Glutamatergic neuron (in vitro differentiated cells): ENCODE results near the gene FIGNL2. TPM values are rescaled to one million over a fixed set of nuclear protein-coding genes. Genes with fewer than 3 reads are reported as not detected.

Source experiments
- DNase-seq: peaks from one replicate; pipeline ENCODE4 v3.0.0; 2022
- H3K27ac Mint-ChIP-seq: one replicate; pipeline ENCODE4 v1.8.0; 2020; ENCODE audit warnings: mild to moderate bottlenecking, mixed read lengths, inconsistent platforms; ENCODE audit not compliant: unreplicated experiment
- H3K27me3 Mint-ChIP-seq: one replicate; pipeline ENCODE4 v1.8.0; 2020; ENCODE audit warnings: mild to moderate bottlenecking, moderate library complexity, mixed read lengths, inconsistent platforms; ENCODE audit not compliant: unreplicated experiment
- H3K36me3 Mint-ChIP-seq: one replicate; pipeline ENCODE4 v1.8.0; 2020; ENCODE audit warnings: mild to moderate bottlenecking, mixed read lengths, inconsistent platforms; ENCODE audit not compliant: unreplicated experiment
- H3K4me1 Mint-ChIP-seq: one replicate; pipeline ENCODE4 v1.8.0; 2020; ENCODE audit warnings: mild to moderate bottlenecking, low read depth, mixed read lengths, inconsistent platforms; ENCODE audit not compliant: unreplicated experiment
- H3K4me3 Mint-ChIP-seq: one replicate; pipeline ENCODE4 v1.8.0; 2020; ENCODE audit warnings: mild to moderate bottlenecking, mixed read lengths, inconsistent platforms; ENCODE audit not compliant: unreplicated experiment
- H3K9me3 Mint-ChIP-seq: one replicate; pipeline ENCODE4 v1.8.0; 2020; ENCODE audit warnings: mild to moderate bottlenecking, moderate library complexity, mixed read lengths, inconsistent platforms; ENCODE audit not compliant: unreplicated experiment
- total RNA-seq: library from RNA; stranded (reverse); fragmentation: NEBNext Ultra II Directional; extraction: Animal tissue kit (Norgen Biotek cat#: 25700); gene quantifications from one replicate; pipeline ENCODE4 v1.2.1, GENCODE V29; 2021; ENCODE audit not compliant: unreplicated experiment
- TF ChIP-seq, protein P1 (sequence below): fragments of 200-600 bp; sonication (generic); IDR thresholded peaks from one replicate; pipeline ENCODE4 v1.5.0; 2021; ENCODE audit not compliant: partially characterized antibody, unreplicated experiment

Gene FIGNL2
- total RNA-seq, 1 donor from 2014 or later, result 107 TPM

DNA sequence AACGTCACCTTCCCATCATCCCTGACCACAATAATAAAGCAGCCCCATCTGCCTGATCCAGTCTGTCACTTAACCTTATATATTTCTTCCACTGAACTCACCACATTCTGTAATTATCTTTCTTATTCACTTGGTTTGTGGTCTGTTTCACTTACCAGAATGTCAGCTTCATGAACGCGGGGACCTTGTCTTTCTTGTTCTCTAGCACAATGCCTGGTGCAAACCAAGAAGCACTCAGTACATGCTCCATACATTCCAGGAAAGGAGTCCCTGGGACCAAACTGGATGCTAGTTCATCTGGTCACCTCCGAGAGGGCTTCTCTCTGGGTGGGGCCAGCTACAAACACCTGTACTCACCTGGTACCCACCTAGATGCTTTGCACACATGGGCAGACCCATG is 22.0 kb upstream of the FIGNL2 start:
- H3K27me3 Mint-ChIP-seq, result peaks cover 24% of the 10 kb centered on the region
- H3K27ac Mint-ChIP-seq, result peak overlapping the region; percentile 82
- peaks cover 15% of the 10 kb centered on the region for H3K9me3 Mint-ChIP-seq
- no peak for DNase-seq
- TF ChIP-seq, protein P1, sequence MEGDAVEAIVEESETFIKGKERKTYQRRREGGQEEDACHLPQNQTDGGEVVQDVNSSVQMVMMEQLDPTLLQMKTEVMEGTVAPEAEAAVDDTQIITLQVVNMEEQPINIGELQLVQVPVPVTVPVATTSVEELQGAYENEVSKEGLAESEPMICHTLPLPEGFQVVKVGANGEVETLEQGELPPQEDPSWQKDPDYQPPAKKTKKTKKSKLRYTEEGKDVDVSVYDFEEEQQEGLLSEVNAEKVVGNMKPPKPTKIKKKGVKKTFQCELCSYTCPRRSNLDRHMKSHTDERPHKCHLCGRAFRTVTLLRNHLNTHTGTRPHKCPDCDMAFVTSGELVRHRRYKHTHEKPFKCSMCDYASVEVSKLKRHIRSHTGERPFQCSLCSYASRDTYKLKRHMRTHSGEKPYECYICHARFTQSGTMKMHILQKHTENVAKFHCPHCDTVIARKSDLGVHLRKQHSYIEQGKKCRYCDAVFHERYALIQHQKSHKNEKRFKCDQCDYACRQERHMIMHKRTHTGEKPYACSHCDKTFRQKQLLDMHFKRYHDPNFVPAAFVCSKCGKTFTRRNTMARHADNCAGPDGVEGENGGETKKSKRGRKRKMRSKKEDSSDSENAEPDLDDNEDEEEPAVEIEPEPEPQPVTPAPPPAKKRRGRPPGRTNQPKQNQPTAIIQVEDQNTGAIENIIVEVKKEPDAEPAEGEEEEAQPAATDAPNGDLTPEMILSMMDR, result no peak
- H3K36me3 Mint-ChIP-seq, result no peaks in the 10 kb centered on the region
- H3K4me3 Mint-ChIP-seq, result peak overlapping the region; percentile 63
- peaks cover 62% of the 10 kb centered on the region for H3K4me1 Mint-ChIP-seq

DNA sequence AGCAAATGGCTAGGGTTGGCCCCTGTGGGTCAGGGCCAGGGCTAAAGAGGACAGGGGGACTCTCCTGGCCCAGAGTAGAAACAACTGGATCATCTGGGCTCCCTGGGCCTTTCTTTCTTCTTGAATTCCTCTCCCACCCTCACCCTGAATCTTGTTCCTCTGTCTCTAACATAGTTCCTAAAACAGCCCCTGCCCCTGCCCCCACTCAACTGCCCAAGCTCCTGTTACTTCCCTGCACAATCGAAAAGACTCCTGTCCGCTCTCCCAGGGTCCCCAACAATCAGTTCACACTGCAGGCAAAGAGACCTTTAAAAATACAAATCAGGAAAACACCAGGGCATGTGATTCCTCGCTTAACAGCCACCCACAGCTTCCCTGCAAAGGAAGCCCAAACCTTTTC is 21.4 kb upstream of the FIGNL2 start:
- Mint-ChIP-seq H3K27ac (peak overlapping the region; percentile 82), H3K4me3 (peak overlapping the region; percentile 63), H3K36me3 (no peaks in the 10 kb centered on the region), H3K9me3 (peaks cover 14% of the 10 kb centered on the region), H3K4me1 (peaks cover 64% of the 10 kb centered on the region), H3K27me3 (peaks cover 24% of the 10 kb centered on the region)
- DNase-seq, result no peak
- TF ChIP-seq, protein P1, result no peak

DNA sequence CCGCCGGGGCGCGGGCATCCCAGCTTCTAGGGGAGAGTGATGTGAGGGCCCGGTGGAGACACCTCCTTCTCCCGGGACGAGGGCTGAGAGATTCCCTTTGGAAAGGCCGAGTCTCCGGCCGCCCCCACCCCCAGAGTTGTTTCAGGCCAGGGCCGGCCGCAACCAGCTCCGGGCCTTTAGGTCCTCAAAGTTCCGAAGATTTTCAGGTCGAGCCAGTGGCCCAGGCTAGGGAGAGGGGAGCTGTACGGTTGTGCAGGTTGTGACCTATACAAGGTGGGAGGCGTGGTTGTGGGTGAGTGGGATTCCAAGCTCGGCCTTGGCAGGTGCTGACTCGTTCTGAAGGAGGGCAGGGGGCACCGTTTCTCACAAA is 21.0 kb upstream of the FIGNL2 start:
- peak; percentile 24 for DNase-seq
- Mint-ChIP-seq H3K36me3 (no peaks in the 10 kb centered on the region), H3K9me3 (peaks cover 15% of the 10 kb centered on the region), H3K27me3 (peaks cover 24% of the 10 kb centered on the region), H3K27ac (peak overlapping the region; percentile 82), H3K4me3 (peak overlapping the region; percentile 63), H3K4me1 (peaks cover 68% of the 10 kb centered on the region)
- TF ChIP-seq, protein P1, result no peak

DNA sequence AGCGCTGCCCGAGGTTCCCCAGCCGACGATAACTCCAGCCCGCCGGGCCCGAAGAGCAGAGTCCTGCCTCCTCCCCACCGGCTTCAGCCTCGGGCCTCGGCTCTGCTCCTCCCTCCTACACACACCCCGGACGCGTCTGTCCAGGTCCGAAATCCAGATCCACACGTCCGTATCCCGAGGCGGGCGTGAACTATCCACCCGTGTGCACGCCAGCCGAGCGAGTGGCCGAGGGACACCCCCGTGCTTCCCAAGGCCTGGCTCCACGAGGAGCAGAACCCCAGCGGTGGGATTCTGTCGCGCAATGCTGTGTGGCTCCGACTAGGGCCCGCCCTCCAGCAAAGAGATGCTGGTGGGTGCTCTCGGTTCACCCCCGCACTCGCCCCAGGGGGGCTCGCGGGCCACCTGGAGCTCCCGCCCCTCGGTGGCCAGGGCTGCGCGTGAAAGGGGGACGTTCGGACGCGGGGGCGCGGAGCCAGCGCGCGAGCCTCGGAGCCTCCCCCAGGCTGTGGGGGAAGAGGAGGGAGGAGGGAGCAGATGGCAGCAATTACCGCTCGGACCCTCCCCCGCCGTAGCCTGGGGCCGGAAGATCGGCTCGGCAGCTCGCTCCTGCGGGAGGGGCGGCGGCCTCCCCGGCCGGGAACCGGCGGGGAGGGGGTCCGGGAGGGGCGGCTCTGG is 20.4 kb upstream of the FIGNL2 start:
- peak overlapping the region; percentile 78 for H3K4me3 Mint-ChIP-seq
- H3K36me3 Mint-ChIP-seq, result no peaks in the 10 kb centered on the region
- peaks cover 16% of the 10 kb centered on the region for H3K9me3 Mint-ChIP-seq
- H3K27ac Mint-ChIP-seq, result peak overlapping the region; percentile 87
- DNase-seq, result peak; percentile 59
- TF ChIP-seq, protein P1, result no peak
- H3K4me1 Mint-ChIP-seq, result peaks cover 67% of the 10 kb centered on the region
- peaks cover 24% of the 10 kb centered on the region for H3K27me3 Mint-ChIP-seq

DNA sequence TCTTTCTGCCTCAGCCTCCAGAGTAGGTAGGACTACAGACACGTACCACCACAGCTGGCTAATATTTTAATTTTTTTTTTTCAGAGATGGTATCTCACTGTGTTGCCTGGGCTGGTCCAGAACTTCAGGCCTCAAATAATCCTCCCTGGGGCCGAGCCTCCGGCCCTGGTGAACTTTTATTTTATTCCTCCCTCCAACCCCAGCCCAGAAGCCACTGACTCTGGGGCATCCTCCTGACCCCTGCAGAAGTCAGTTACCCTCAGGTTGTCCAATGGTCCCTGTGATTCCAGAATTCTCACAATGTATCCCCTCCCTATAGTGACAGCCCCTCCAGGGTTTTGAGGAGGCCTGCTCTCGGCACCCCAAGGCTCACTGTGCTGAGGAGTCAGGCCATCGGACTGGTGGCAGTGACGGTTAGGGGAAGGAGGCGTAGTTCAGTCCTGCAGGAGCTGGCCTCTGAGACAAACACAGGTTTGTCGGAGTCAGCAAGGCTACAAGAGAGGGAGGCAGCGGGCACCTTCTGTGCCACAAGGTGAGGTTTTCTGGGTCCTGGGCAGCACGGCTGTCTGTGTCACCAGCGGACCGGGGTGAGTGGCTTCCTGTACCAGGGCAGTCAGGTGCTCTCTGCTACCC is 19.4 kb upstream of the FIGNL2 start:
- TF ChIP-seq, protein P1, result no peak
- H3K27ac Mint-ChIP-seq, result peak overlapping the region; percentile 78
- H3K27me3 Mint-ChIP-seq, result peaks cover 23% of the 10 kb centered on the region
- no peaks in the 10 kb centered on the region for H3K36me3 Mint-ChIP-seq
- DNase-seq, result no peak
- H3K4me1 Mint-ChIP-seq, result peaks cover 68% of the 10 kb centered on the region
- peak overlapping the region; percentile 78 for H3K4me3 Mint-ChIP-seq
- H3K9me3 Mint-ChIP-seq, result peaks cover 17% of the 10 kb centered on the region
